ENCODE measurements around the gene NMUR1. TPM values are rescaled to one million over a fixed set of nuclear protein-coding genes. Genes with fewer than 3 reads are reported as not detected.
A peak's percentile ranks its signal among the peaks of the same experiment; 100 is the strongest.

NMUR1 gene
- total and polyA plus RNA-seq, 11 donors, result 0.10 to 0.71 (median 0.35) TPM; not detected in 2

DNA sequence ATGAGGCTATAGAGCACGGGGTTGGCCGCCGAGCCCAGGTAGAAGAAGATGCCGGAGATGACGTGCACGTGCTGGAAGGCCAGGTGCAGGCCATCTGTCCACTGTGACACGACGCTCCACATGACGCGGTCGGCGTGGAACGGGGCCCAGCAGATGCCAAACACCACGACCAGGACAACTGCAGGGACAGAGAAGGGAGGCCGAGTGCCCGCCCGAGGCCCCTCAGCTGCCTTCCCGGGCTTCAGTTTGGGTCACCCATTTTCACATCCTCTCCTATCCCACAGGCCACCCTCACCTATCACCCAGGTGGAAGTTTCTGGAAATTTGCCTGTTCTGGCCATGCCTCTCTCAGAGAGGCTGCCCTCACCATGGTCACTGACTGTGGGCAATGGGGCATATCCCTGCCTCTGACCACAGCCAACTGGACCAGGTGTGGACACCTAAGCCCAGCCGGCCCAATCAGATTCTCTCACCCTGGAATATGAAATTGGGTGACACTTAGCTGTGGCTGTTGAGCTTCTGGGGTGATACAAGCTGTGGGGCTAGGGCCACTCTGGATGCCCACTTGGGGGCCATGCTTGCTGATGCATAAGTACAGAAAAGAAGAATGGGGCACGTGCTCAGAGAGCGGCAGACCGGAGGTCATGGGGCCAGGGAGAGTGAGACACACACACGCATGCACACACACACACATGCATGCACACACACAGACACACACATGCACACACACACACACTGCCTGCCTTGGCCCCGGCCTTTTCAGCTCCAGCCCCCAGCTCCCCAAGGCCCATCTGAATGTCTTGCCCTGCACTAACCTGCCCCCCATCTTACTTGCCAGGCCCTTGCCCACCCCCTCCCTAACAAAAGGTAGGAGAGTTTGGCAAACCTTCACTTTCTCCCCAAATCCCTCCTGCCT is 4.7 kb downstream of the NMUR1 start:
- ATAC-seq (no peak), DNase-seq (no peak)
- no peaks in the 10 kb centered on the region for H3K36me3 ChIP-seq
- 95 to 96% (median 95%) methylated on average over 19 to 24 of the region's 24 CpGs for WGBS, 4 donors
- no peaks in the 10 kb centered on the region for H3K9me3 ChIP-seq
- H3K27ac ChIP-seq, result no peak overlapping the region
- H3K4me3 ChIP-seq, result no peak overlapping the region
- intact Hi-C loops (cut with DNase I), result loop anchor here in 2 of 10 donors (5.0 to 10.0 kb wide), 2 partner anchors 69 to 72 kb away; partner anchors contain the start of gene TEX44 (in 1 of the 2)
- H3K27me3 ChIP-seq, result peaks cover 0 to 25% (median 0%) of the 10 kb centered on the region in 9 donors
- peaks cover 0 to 26% (median 2%) of the 10 kb centered on the region in 12 donors for H3K4me1 ChIP-seq
- no peak for TF ChIP-seq POLR2A (IDR thresholded peaks at IDR 0.05)
- TF ChIP-seq, protein P1, sequence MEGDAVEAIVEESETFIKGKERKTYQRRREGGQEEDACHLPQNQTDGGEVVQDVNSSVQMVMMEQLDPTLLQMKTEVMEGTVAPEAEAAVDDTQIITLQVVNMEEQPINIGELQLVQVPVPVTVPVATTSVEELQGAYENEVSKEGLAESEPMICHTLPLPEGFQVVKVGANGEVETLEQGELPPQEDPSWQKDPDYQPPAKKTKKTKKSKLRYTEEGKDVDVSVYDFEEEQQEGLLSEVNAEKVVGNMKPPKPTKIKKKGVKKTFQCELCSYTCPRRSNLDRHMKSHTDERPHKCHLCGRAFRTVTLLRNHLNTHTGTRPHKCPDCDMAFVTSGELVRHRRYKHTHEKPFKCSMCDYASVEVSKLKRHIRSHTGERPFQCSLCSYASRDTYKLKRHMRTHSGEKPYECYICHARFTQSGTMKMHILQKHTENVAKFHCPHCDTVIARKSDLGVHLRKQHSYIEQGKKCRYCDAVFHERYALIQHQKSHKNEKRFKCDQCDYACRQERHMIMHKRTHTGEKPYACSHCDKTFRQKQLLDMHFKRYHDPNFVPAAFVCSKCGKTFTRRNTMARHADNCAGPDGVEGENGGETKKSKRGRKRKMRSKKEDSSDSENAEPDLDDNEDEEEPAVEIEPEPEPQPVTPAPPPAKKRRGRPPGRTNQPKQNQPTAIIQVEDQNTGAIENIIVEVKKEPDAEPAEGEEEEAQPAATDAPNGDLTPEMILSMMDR (IDR thresholded peaks at IDR 0.05), result no peak

DNA sequence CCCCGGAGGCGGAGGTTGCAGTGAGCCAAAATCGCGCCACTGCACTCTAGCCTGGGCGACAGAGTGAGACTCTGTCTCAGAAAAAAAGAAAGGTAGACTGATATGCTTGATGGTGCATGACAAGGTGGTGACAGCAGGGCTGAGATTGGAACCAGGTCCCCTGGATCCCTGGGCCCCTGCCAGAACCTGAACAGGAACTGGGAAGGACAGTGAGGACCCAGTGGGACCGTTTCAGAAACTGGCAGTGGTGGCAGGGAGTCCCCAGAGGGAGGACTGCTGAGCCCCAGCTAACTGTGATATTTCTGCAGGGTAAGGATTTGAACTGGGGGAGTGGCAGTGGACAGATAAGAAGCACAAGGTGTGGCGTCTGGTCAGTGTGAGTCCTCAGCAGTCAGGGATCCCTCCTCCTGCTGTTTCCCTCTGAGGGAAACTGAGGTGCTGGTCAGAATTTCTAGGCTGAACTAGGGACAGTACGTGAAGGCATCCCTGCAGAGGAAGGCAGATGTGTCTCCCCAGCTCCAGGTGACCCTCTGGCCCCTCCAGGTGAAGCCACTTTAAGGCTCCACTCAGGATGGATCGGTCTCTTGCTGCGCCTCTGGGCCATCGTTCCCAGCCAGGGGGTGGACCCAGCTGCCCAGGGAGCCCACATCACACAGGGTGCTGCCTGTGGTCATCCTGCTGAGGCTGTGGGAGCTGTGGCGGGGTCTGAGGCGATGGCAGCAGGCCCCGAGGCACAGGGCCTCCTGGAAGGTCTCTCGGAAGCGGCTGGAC is 5.6 kb downstream of the NMUR1 start:
- WGBS, 4 donors, result 74 to 82% (median 77%) methylated on average over 15 to 16 of the region's 16 CpGs
- intact Hi-C loops (cut with DNase I), result loop anchor here in 3 of 10 donors (5.0 to 10.0 kb wide), 3 partner anchors 33 to 73 kb away; partner anchors contain the start of gene TEX44 (in 1 of the 3)

DNA sequence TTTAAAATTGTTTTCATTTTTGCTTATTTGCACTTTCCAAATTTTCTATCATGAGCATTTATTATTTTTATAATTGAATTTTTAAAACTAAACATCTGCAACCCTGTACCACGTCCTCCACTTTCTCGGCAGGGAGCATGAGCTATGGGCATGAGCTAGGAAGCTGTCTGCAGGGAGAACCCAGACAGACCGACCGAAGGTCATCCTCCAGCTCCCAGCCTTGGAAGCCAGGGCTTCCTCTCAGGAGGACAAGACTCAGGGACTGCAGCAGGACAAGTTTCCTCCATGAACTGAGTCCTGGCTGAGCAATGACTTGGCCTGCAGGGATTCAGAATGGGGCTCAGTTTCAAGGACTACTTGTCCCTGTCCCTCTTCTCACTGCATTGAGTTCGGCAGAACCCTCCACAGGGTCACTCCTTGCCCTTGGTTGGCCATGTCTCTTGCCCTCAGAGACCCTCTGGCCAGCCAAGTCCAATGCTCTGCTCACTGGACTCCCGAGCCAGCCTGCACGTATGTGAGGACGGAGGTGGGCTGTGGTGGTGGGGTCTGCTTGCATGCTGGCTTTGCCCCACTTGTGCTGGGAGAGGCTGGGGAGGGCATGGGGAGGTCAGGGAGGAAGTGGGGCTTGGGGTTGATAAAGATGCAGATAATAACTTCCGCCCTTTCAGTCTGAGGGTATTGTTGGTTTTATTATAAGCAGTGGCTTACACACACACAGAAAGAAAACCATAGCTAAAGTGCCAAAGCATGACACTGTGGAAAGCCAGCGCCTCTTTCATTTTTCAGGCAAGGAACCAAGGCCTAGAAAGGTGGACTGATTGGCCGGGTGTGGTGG is 6.6 kb downstream of the NMUR1 start:
- 66 to 78% (median 70%) methylated on average over 10 to 11 of the region's 11 CpGs for WGBS, 4 donors
- TF ChIP-seq, protein P1 (IDR thresholded peaks at IDR 0.05), result no peak
- no peak for TF ChIP-seq POLR2A (IDR thresholded peaks at IDR 0.05)
- H3K9me3 ChIP-seq, result no peaks in the 10 kb centered on the region
- intact Hi-C loops (cut with DNase I), result loop anchor here in 2 of 10 donors (5.0 to 10.0 kb wide), 2 partner anchors 34 to 71 kb away; partner anchors contain the start of gene TEX44 (in 1 of the 2)
- no peak overlapping the region for H3K27ac ChIP-seq
- H3K27me3 ChIP-seq, result peaks cover 0 to 8% (median 0%) of the 10 kb centered on the region in 9 donors
- no peaks in the 10 kb centered on the region for H3K36me3 ChIP-seq
- peaks cover 0 to 18% (median 0%) of the 10 kb centered on the region in 12 donors for H3K4me1 ChIP-seq
- no peak overlapping the region for H3K4me3 ChIP-seq
- DNase-seq, result no peak
- no peak for ATAC-seq

More for the DNA sequence above, 5.6 kb downstream of the NMUR1 start:
- ATAC-seq, result peak in 1 of 4 donors; percentile 78
- peaks cover 0 to 18% (median 0%) of the 10 kb centered on the region in 12 donors for H3K4me1 ChIP-seq
- H3K4me3 ChIP-seq, result no peak overlapping the region
- H3K36me3 ChIP-seq, result no peaks in the 10 kb centered on the region
- peak in 1 of 5 donors; percentile 71 for DNase-seq
- H3K9me3 ChIP-seq, result no peaks in the 10 kb centered on the region
- TF ChIP-seq, protein P1 (IDR thresholded peaks at IDR 0.05), result no peak
- TF ChIP-seq POLR2A (IDR thresholded peaks at IDR 0.05), result no peak
- H3K27me3 ChIP-seq, result peaks cover 0 to 17% (median 0%) of the 10 kb centered on the region in 9 donors
- H3K27ac ChIP-seq, result no peak overlapping the region
